Posterior cingulate gyrus (tissue), 11 donors: Measurements from ENCODE around the gene PARD3.

Experiments used
- DNase-seq, 10 donors: peaks; one replicate each; pipeline versions ENCODE4 v3.0.0 to v3.0.0-alpha.2; 2020 to 2021; ENCODE audit warnings: mixed read lengths in 3 of 10
- intact Hi-C: fragments of 100-400 bp; cut with DNase I; formaldehyde crosslinking; loops from one replicate; pipeline ENCODE4 v1.15.1; 2023

Gene PARD3

GRCh38 chr10:34641147-34641912, 173.8 kb downstream of the PARD3 start:
- no peak for DNase-seq
- intact Hi-C loops: no loop called here

- peak; percentile 64 to 95 (median 83) for DNase-seq
- intact Hi-C loops: loop anchor here (1.0 to 5.0 kb wide), 3 partner anchors 111 to 1446 kb away; no protein-coding TSS in a partner anchor
Measured at GRCh38 chr10:34638406-34639054, 176.6 kb downstream of the PARD3 start.

- peak; percentile 40 to 95 (median 75) for DNase-seq
Measured at GRCh38 chr10:34637418-34637911, 177.6 kb downstream of the PARD3 start.

GRCh38 chr10:34635111-34635510, 180.0 kb downstream of the PARD3 start:
- no peak for DNase-seq
- intact Hi-C loops: loop anchor here (5.0 kb wide), 1 partner anchor 108 kb away; no protein-coding TSS in a partner anchor

More at GRCh38 chr10:34637418-34637911, 177.6 kb downstream of the PARD3 start:
- intact Hi-C loops: loop anchor here (5.0 kb wide), 1 partner anchor 110 kb away; no protein-coding TSS in a partner anchor

- DNase-seq: no peak
- intact Hi-C loops: no loop called here
Measured at GRCh38 chr10:34633374-34633773, 181.7 kb downstream of the PARD3 start.

- intact Hi-C loops: no loop called here
- no peak for DNase-seq
Measured at GRCh38 chr10:34629084-34629483, 186.0 kb downstream of the PARD3 start.

GRCh38 chr10:34628174-34628796, 186.8 kb downstream of the PARD3 start:
- intact Hi-C loops: no loop called here
- no peak for DNase-seq

GRCh38 chr10:34627741-34628140, 187.4 kb downstream of the PARD3 start:
- no peak for DNase-seq
- intact Hi-C loops: no loop called here

GRCh38 chr10:34627331-34627730, 187.8 kb downstream of the PARD3 start:
- DNase-seq: no peak

GRCh38 chr10:34626158-34626880, 188.8 kb downstream of the PARD3 start:
- DNase-seq: no peak
- intact Hi-C loops: no loop called here

More at GRCh38 chr10:34627331-34627730, 187.8 kb downstream of the PARD3 start:
- intact Hi-C loops: no loop called here

GRCh38 chr10:34624323-34625153, 190.6 kb downstream of the PARD3 start:
- no peak for DNase-seq
- intact Hi-C loops: no loop called here

GRCh38 chr10:34622945-34623344, 192.2 kb downstream of the PARD3 start:
- intact Hi-C loops: no loop called here
- DNase-seq: no peak

GRCh38 chr10:34618611-34619010, 196.5 kb downstream of the PARD3 start:
- DNase-seq: no peak
- intact Hi-C loops: no loop called here

- intact Hi-C loops: no loop called here
- no peak for DNase-seq
Measured at GRCh38 chr10:34615770-34616169, 199.3 kb downstream of the PARD3 start.

- intact Hi-C loops: no loop called here
Measured at GRCh38 chr10:34613491-34613890, 201.6 kb downstream of the PARD3 start.

GRCh38 chr10:34612938-34613337, 202.2 kb downstream of the PARD3 start:
- DNase-seq: no peak
- intact Hi-C loops: no loop called here

More at GRCh38 chr10:34613491-34613890, 201.6 kb downstream of the PARD3 start:
- no peak for DNase-seq

- DNase-seq: no peak
- intact Hi-C loops: no loop called here
Measured at GRCh38 chr10:34612446-34612845, 202.7 kb downstream of the PARD3 start.

- intact Hi-C loops: no loop called here
- no peak for DNase-seq
Measured at GRCh38 chr10:34609287-34609940, 205.7 kb downstream of the PARD3 start.

- intact Hi-C loops: no loop called here
- no peak for DNase-seq
Measured at GRCh38 chr10:34607894-34608293, 207.2 kb downstream of the PARD3 start.
